ENCODE measurements around the gene CDS1.
A peak's percentile ranks its signal among the peaks of the same experiment; 100 is the strongest.
"Not testable (repeated sequence)": the region's sequence is repeated elsewhere in the genome, so short reads cannot be mapped to it uniquely, and the experiment has no call there.

Gene CDS1

GRCh38 chr4:84678976-84679744 lies 96.2 kb downstream of the CDS1 start:
- no peak for TF ChIP-seq CTCF (IDR thresholded peaks at IDR 0.05; ENCODE audit: insufficient read depth, low read depth, low read length, missing control alignments)
- no peak for DNase-seq (ENCODE audit: low read depth)
- H3K4me3 ChIP-seq (ENCODE audit: low read length) = no peak overlapping the region

- TF ChIP-seq CTCF (IDR thresholded peaks at IDR 0.05; ENCODE audit: insufficient read depth, low read depth, low read length, missing control alignments) = no peak
- H3K4me3 ChIP-seq (ENCODE audit: low read length) = no peak overlapping the region
- DNase-seq (ENCODE audit: low read depth) = no peak
These were observed 98.0 kb downstream of the CDS1 start for GRCh38 chr4:84680956-84681355.

GRCh38 chr4:84681486-84682274 lies 98.8 kb downstream of the CDS1 start:
- DNase-seq (ENCODE audit: low read depth) = peak; percentile 47
- H3K4me3 ChIP-seq (ENCODE audit: low read length) = no peak overlapping the region
- TF ChIP-seq CTCF (IDR thresholded peaks at IDR 0.05; ENCODE audit: insufficient read depth, low read depth, low read length, missing control alignments) = no peak

GRCh38 chr4:84682661-84683060 lies 99.7 kb downstream of the CDS1 start:
- H3K4me3 ChIP-seq (ENCODE audit: low read length); DNase-seq (ENCODE audit: low read depth): not testable (repeated sequence)

GRCh38 chr4:84683064-84683850 lies 100.3 kb downstream of the CDS1 start:
- peak; percentile 34 for DNase-seq (ENCODE audit: low read depth)
- no peak overlapping the region for H3K4me3 ChIP-seq (ENCODE audit: low read length)
- no peak for TF ChIP-seq CTCF (IDR thresholded peaks at IDR 0.05; ENCODE audit: insufficient read depth, low read depth, low read length, missing control alignments)

- H3K4me3 ChIP-seq (ENCODE audit: low read length) = no peak overlapping the region
- TF ChIP-seq CTCF (IDR thresholded peaks at IDR 0.05; ENCODE audit: insufficient read depth, low read depth, low read length, missing control alignments) = no peak
- no peak for DNase-seq (ENCODE audit: low read depth)
These were observed 101.4 kb downstream of the CDS1 start for GRCh38 chr4:84684361-84684760.

- no peak overlapping the region for H3K4me3 ChIP-seq (ENCODE audit: low read length)
- TF ChIP-seq CTCF (IDR thresholded peaks at IDR 0.05; ENCODE audit: insufficient read depth, low read depth, low read length, missing control alignments) = no peak
- DNase-seq (ENCODE audit: low read depth) = no peak
These were observed 102.2 kb downstream of the CDS1 start for GRCh38 chr4:84685105-84685504.

Data from epithelial cell of esophagus (primary cell).